ENCODE results near the gene ZBTB20. TPM values are rescaled to one million over a fixed set of nuclear protein-coding genes. Genes with fewer than 3 reads are reported as not detected.
A peak's percentile ranks its signal among the peaks of the same experiment; 100 is the strongest.

ZBTB20 gene
- total and polyA plus RNA-seq, 8 donors, result 0.15 to 149 (median 38.5) TPM

GRCh38 chr3:114462750-114463149 is 684.3 kb downstream of the ZBTB20 start:
- 86 to 96% (median 94%) methylated on average over 3 of the region's 3 CpGs for WGBS, 5 donors
- no peaks in the 10 kb centered on the region for H3K9me3 ChIP-seq
- intact Hi-C loops (cut with DNase I; ENCODE audit: low total_unique reads), result no loop called here
- peaks cover 0 to 14% (median 5%) of the 10 kb centered on the region in 4 donors for H3K4me1 ChIP-seq
- no peak overlapping the region for H3K4me3 ChIP-seq
- TF ChIP-seq POLR2AphosphoS5 (IDR thresholded peaks at IDR 0.05) (no peak), EP300 (IDR thresholded peaks at IDR 0.05) (no peak), CTCF (IDR thresholded peaks at IDR 0.05) (no peak), POLR2A (IDR thresholded peaks at IDR 0.05) (no peak)
- H3K27ac ChIP-seq, result no peak overlapping the region
- no peaks in the 10 kb centered on the region for H3K27me3 ChIP-seq
- no peak for DNase-seq
- H3K36me3 ChIP-seq, result no peaks in the 10 kb centered on the region

- no peaks in the 10 kb centered on the region for H3K9me3 ChIP-seq
- TF ChIP-seq CTCF (IDR thresholded peaks at IDR 0.05), result no peak
- TF ChIP-seq POLR2AphosphoS5 (IDR thresholded peaks at IDR 0.05), result no peak
- no peak for TF ChIP-seq POLR2A (IDR thresholded peaks at IDR 0.05)
- no peak for TF ChIP-seq EP300 (IDR thresholded peaks at IDR 0.05)
- no peak for DNase-seq
- no peaks in the 10 kb centered on the region for H3K27me3 ChIP-seq
- H3K4me3 ChIP-seq, result no peak overlapping the region
- H3K4me1 ChIP-seq, result peaks cover 0 to 19% (median 7%) of the 10 kb centered on the region in 4 donors
- no peak overlapping the region for H3K27ac ChIP-seq
- intact Hi-C loops (cut with DNase I; ENCODE audit: low total_unique reads), result no loop called here
- no peaks in the 10 kb centered on the region for H3K36me3 ChIP-seq
- whole genome bisulfite sequencing, 5 donors, result 86 to 94% (median 90%) methylated on average over 1 of the region's 1 CpG
Observed at GRCh38 chr3:114460459-114460858, 686.6 kb downstream of the ZBTB20 start.

GRCh38 chr3:114456742-114457141 is 690.3 kb downstream of the ZBTB20 start:
- no peaks in the 10 kb centered on the region for H3K9me3 ChIP-seq
- 81 to 90% (median 82%) methylated on average over 4 of the region's 4 CpGs for WGBS, 5 donors
- H3K4me3 ChIP-seq, result no peak overlapping the region
- no peak for DNase-seq
- no peaks in the 10 kb centered on the region for H3K36me3 ChIP-seq
- peaks cover 3 to 56% (median 31%) of the 10 kb centered on the region in 4 donors for H3K4me1 ChIP-seq
- H3K27ac ChIP-seq, result no peak overlapping the region
- H3K27me3 ChIP-seq, result no peaks in the 10 kb centered on the region
- TF ChIP-seq POLR2AphosphoS5 (IDR thresholded peaks at IDR 0.05), result no peak
- no peak for TF ChIP-seq CTCF (IDR thresholded peaks at IDR 0.05)
- no peak for TF ChIP-seq EP300 (IDR thresholded peaks at IDR 0.05)
- TF ChIP-seq POLR2A (IDR thresholded peaks at IDR 0.05), result no peak
- intact Hi-C loops (cut with DNase I; ENCODE audit: low total_unique reads), result no loop called here

- peak overlapping the region in 3 of 4 donors; percentile 39 to 47 (median 42) for H3K4me3 ChIP-seq
- H3K27ac ChIP-seq, result peak overlapping the region in 2 of 5 donors; percentile 53 to 68
Observed at GRCh38 chr3:114455432-114455831, 691.7 kb downstream of the ZBTB20 start.

More at GRCh38 chr3:114455432-114455831, 691.7 kb downstream of the ZBTB20 start:
- 65 to 77% (median 70%) methylated on average over 7 of the region's 7 CpGs for WGBS, 5 donors
- TF ChIP-seq CTCF (IDR thresholded peaks at IDR 0.05), result no peak
- no peak for TF ChIP-seq EP300 (IDR thresholded peaks at IDR 0.05)
- no peak for TF ChIP-seq POLR2A (IDR thresholded peaks at IDR 0.05)
- no peak for TF ChIP-seq POLR2AphosphoS5 (IDR thresholded peaks at IDR 0.05)
- Histone ChIP-seq H3K36me3 (no peaks in the 10 kb centered on the region), H3K27me3 (no peaks in the 10 kb centered on the region), H3K4me1 (peaks cover 3 to 68% (median 35%) of the 10 kb centered on the region in 4 donors), H3K9me3 (no peaks in the 10 kb centered on the region)
- intact Hi-C loops (cut with DNase I; ENCODE audit: low total_unique reads), result no loop called here
- no peak for DNase-seq

All from stomach (tissue), 9 donors.